ENCODE results near the gene GALNT13.

Gene GALNT13

GRCh38 chr2:154386186-154386585 is 514.5 kb downstream of the GALNT13 start:
- Mint-ChIP-seq H3K27ac (no peak overlapping the region), H3K36me3 (ENCODE audit: low read depth) (no peaks in the 10 kb centered on the region), H3K4me1 (ENCODE audit: low read depth) (no peaks in the 10 kb centered on the region), H3K27me3 (no peaks in the 10 kb centered on the region), H3K9me3 (peaks cover 8% of the 10 kb centered on the region), H3K4me3 (no peak overlapping the region)
- no peak for DNase-seq

GRCh38 chr2:154391051-154391450 is 519.3 kb downstream of the GALNT13 start:
- no peaks in the 10 kb centered on the region for H3K36me3 Mint-ChIP-seq (ENCODE audit: low read depth)
- peaks cover 9% of the 10 kb centered on the region for H3K9me3 Mint-ChIP-seq
- no peak overlapping the region for H3K4me3 Mint-ChIP-seq
- H3K4me1 Mint-ChIP-seq (ENCODE audit: low read depth): no peaks in the 10 kb centered on the region
- H3K27me3 Mint-ChIP-seq: no peaks in the 10 kb centered on the region
- no peak overlapping the region for H3K27ac Mint-ChIP-seq
- no peak for DNase-seq

GRCh38 chr2:154392256-154392655 is 520.5 kb downstream of the GALNT13 start:
- Mint-ChIP-seq H3K36me3 (ENCODE audit: low read depth) (no peaks in the 10 kb centered on the region), H3K4me1 (ENCODE audit: low read depth) (no peaks in the 10 kb centered on the region), H3K4me3 (no peak overlapping the region), H3K27me3 (no peaks in the 10 kb centered on the region), H3K9me3 (peaks cover 9% of the 10 kb centered on the region), H3K27ac (no peak overlapping the region)
- DNase-seq: no peak

GRCh38 chr2:154394600-154394999 is 522.9 kb downstream of the GALNT13 start:
- no peak overlapping the region for H3K4me3 Mint-ChIP-seq
- H3K27me3 Mint-ChIP-seq: no peaks in the 10 kb centered on the region
- peaks cover 9% of the 10 kb centered on the region for H3K9me3 Mint-ChIP-seq
- H3K36me3 Mint-ChIP-seq (ENCODE audit: low read depth): no peaks in the 10 kb centered on the region
- no peak for DNase-seq
- H3K27ac Mint-ChIP-seq: no peak overlapping the region
- no peaks in the 10 kb centered on the region for H3K4me1 Mint-ChIP-seq (ENCODE audit: low read depth)

- Mint-ChIP-seq H3K36me3 (ENCODE audit: low read depth) (no peaks in the 10 kb centered on the region), H3K4me3 (no peak overlapping the region), H3K4me1 (ENCODE audit: low read depth) (no peaks in the 10 kb centered on the region), H3K9me3 (no peaks in the 10 kb centered on the region), H3K27me3 (no peaks in the 10 kb centered on the region), H3K27ac (no peak overlapping the region)
- no peak for DNase-seq
These were observed 529.0 kb downstream of the GALNT13 start for GRCh38 chr2:154400563-154401290.

- DNase-seq: no peak
- no peaks in the 10 kb centered on the region for H3K4me1 Mint-ChIP-seq (ENCODE audit: low read depth)
- no peaks in the 10 kb centered on the region for H3K36me3 Mint-ChIP-seq (ENCODE audit: low read depth)
- no peaks in the 10 kb centered on the region for H3K9me3 Mint-ChIP-seq
- H3K27ac Mint-ChIP-seq: no peak overlapping the region
- no peaks in the 10 kb centered on the region for H3K27me3 Mint-ChIP-seq
- no peak overlapping the region for H3K4me3 Mint-ChIP-seq
These were observed 530.5 kb downstream of the GALNT13 start for GRCh38 chr2:154402213-154402612.

- Mint-ChIP-seq H3K27me3 (no peaks in the 10 kb centered on the region), H3K9me3 (no peaks in the 10 kb centered on the region), H3K27ac (no peak overlapping the region), H3K4me3 (no peak overlapping the region), H3K36me3 (ENCODE audit: low read depth) (no peaks in the 10 kb centered on the region), H3K4me1 (ENCODE audit: low read depth) (no peaks in the 10 kb centered on the region)
- DNase-seq: no peak
These were observed 531.6 kb downstream of the GALNT13 start for GRCh38 chr2:154403242-154403790.

GRCh38 chr2:154408786-154409185 is 537.1 kb downstream of the GALNT13 start:
- no peak for DNase-seq
- Mint-ChIP-seq H3K9me3 (no peaks in the 10 kb centered on the region), H3K36me3 (ENCODE audit: low read depth) (no peaks in the 10 kb centered on the region), H3K4me1 (ENCODE audit: low read depth) (no peaks in the 10 kb centered on the region), H3K27me3 (no peaks in the 10 kb centered on the region), H3K27ac (no peak overlapping the region), H3K4me3 (no peak overlapping the region)

- Mint-ChIP-seq H3K27me3 (no peaks in the 10 kb centered on the region), H3K36me3 (ENCODE audit: low read depth) (no peaks in the 10 kb centered on the region), H3K4me1 (ENCODE audit: low read depth) (peaks cover 2% of the 10 kb centered on the region), H3K27ac (no peak overlapping the region), H3K9me3 (peaks cover 7% of the 10 kb centered on the region), H3K4me3 (no peak overlapping the region)
- no peak for DNase-seq
These were observed 550.5 kb downstream of the GALNT13 start for GRCh38 chr2:154422251-154422650.

GRCh38 chr2:154425994-154426393 is 554.3 kb downstream of the GALNT13 start:
- no peak overlapping the region for H3K4me3 Mint-ChIP-seq
- no peak for DNase-seq

GRCh38 chr2:154427453-154427852 is 555.7 kb downstream of the GALNT13 start:
- Mint-ChIP-seq H3K4me3 (no peak overlapping the region), H3K9me3 (peaks cover 13% of the 10 kb centered on the region), H3K4me1 (ENCODE audit: low read depth) (peaks cover 6% of the 10 kb centered on the region), H3K36me3 (ENCODE audit: low read depth) (no peaks in the 10 kb centered on the region), H3K27ac (no peak overlapping the region), H3K27me3 (no peaks in the 10 kb centered on the region)
- DNase-seq: no peak

More at GRCh38 chr2:154425994-154426393, 554.3 kb downstream of the GALNT13 start:
- no peak overlapping the region for H3K27ac Mint-ChIP-seq
- no peaks in the 10 kb centered on the region for H3K36me3 Mint-ChIP-seq (ENCODE audit: low read depth)
- H3K27me3 Mint-ChIP-seq: no peaks in the 10 kb centered on the region
- H3K4me1 Mint-ChIP-seq (ENCODE audit: low read depth): peaks cover 6% of the 10 kb centered on the region
- H3K9me3 Mint-ChIP-seq: peaks cover 13% of the 10 kb centered on the region

- H3K27ac Mint-ChIP-seq: no peak overlapping the region
- H3K4me3 Mint-ChIP-seq: no peak overlapping the region
- no peaks in the 10 kb centered on the region for H3K27me3 Mint-ChIP-seq
- no peak for DNase-seq
- no peaks in the 10 kb centered on the region for H3K36me3 Mint-ChIP-seq (ENCODE audit: low read depth)
- peaks cover 13% of the 10 kb centered on the region for H3K9me3 Mint-ChIP-seq
- H3K4me1 Mint-ChIP-seq (ENCODE audit: low read depth): peaks cover 6% of the 10 kb centered on the region
These were observed 556.3 kb downstream of the GALNT13 start for GRCh38 chr2:154428022-154428421.

GRCh38 chr2:154433010-154433409 is 561.3 kb downstream of the GALNT13 start:
- Mint-ChIP-seq H3K27ac (no peak overlapping the region), H3K36me3 (ENCODE audit: low read depth) (no peaks in the 10 kb centered on the region), H3K9me3 (peaks cover 9% of the 10 kb centered on the region), H3K27me3 (no peaks in the 10 kb centered on the region), H3K4me3 (no peak overlapping the region), H3K4me1 (ENCODE audit: low read depth) (peaks cover 4% of the 10 kb centered on the region)
- DNase-seq: no peak

GRCh38 chr2:154437104-154437503 is 565.4 kb downstream of the GALNT13 start:
- Mint-ChIP-seq H3K4me3 (no peak overlapping the region), H3K4me1 (ENCODE audit: low read depth) (peaks cover 4% of the 10 kb centered on the region), H3K27ac (no peak overlapping the region), H3K36me3 (ENCODE audit: low read depth) (no peaks in the 10 kb centered on the region), H3K27me3 (no peaks in the 10 kb centered on the region), H3K9me3 (peaks cover 3% of the 10 kb centered on the region)
- DNase-seq: no peak

- H3K27me3 Mint-ChIP-seq: no peaks in the 10 kb centered on the region
- DNase-seq: no peak
- peaks cover 4% of the 10 kb centered on the region for H3K4me1 Mint-ChIP-seq (ENCODE audit: low read depth)
These were observed 567.4 kb downstream of the GALNT13 start for GRCh38 chr2:154439156-154439555.

More at GRCh38 chr2:154439156-154439555, 567.4 kb downstream of the GALNT13 start:
- Mint-ChIP-seq H3K27ac (no peak overlapping the region), H3K36me3 (ENCODE audit: low read depth) (no peaks in the 10 kb centered on the region), H3K4me3 (no peak overlapping the region), H3K9me3 (no peaks in the 10 kb centered on the region)
